C4-2B (cell line): ENCODE measurements around the gene ETS1.
"Not testable (repeated sequence)": the region's sequence is repeated elsewhere in the genome, so short reads cannot be mapped to it uniquely, and the experiment has no call there.

Experiments used
- H3K27ac ChIP-seq: fragments of 450-650 bp; 2 replicates; pipeline ENCODE4 v1.5.1; 2017
- CTCF ChIP-seq: fragments of 450-650 bp; conservative IDR thresholded peaks from 2 replicates; pipeline ENCODE4 v1.5.1; 2017; ENCODE audit warnings: mild to moderate bottlenecking
- ZFX ChIP-seq: fragments of 450-650 bp; IDR thresholded peaks from 2 replicates; pipeline ENCODE4 v1.6.1; 2017

ETS1 gene

GRCh38 chr11:128450882-128451651, 136.3 kb downstream of the ETS1 start:
- TF ChIP-seq CTCF (no peak), ZFX (no peak)
- H3K27ac ChIP-seq = no peak overlapping the region

- H3K27ac ChIP-seq = not testable (repeated sequence)
Observed at GRCh38 chr11:128450425-128450824, 136.9 kb downstream of the ETS1 start.

GRCh38 chr11:128448981-128449713, 138.2 kb downstream of the ETS1 start:
- no peak for TF ChIP-seq ZFX
- TF ChIP-seq CTCF = no peak
- H3K27ac ChIP-seq = no peak overlapping the region

- TF ChIP-seq CTCF = no peak
- no peak for TF ChIP-seq ZFX
- H3K27ac ChIP-seq = no peak overlapping the region
Observed at GRCh38 chr11:128448200-128448886, 139.0 kb downstream of the ETS1 start.

GRCh38 chr11:128447233-128447632, 140.1 kb downstream of the ETS1 start:
- TF ChIP-seq CTCF (no peak), ZFX (no peak)
- no peak overlapping the region for H3K27ac ChIP-seq

GRCh38 chr11:128445921-128446320, 141.4 kb downstream of the ETS1 start:
- not testable (repeated sequence) for H3K27ac ChIP-seq

GRCh38 chr11:128437136-128437535, 150.2 kb downstream of the ETS1 start:
- no peak overlapping the region for H3K27ac ChIP-seq
- TF ChIP-seq CTCF = no peak
- no peak for TF ChIP-seq ZFX

- TF ChIP-seq CTCF (no peak), ZFX (no peak)
- no peak overlapping the region for H3K27ac ChIP-seq
Observed at GRCh38 chr11:128434818-128435217, 152.5 kb downstream of the ETS1 start.
